Activated CD4-positive, alpha-beta T cell treated with anti-CD3 and anti-CD28 coated beads, Interleukin-2, amount 50 U/mL, for 24 hours (primary cell): ENCODE measurements around the gene COL19A1.

Experiments
- DNase-seq, 2 donors: peaks; one replicate each; pipeline ENCODE4 v3.0.0-alpha.2; 2020; ENCODE audit warnings: low read depth in 1 of 2, low spot score in 1 of 2

The COL19A1 gene

GRCh38 chr6:70051197-70052124, 185.1 kb downstream of the COL19A1 start:
- DNase-seq = no peak

GRCh38 chr6:70059039-70059719, 192.8 kb downstream of the COL19A1 start:
- DNase-seq = no peak

- DNase-seq = no peak
Measured at GRCh38 chr6:70060680-70061079, 194.3 kb downstream of the COL19A1 start.

GRCh38 chr6:70061546-70061945, 195.2 kb downstream of the COL19A1 start:
- DNase-seq = no peak

- no peak for DNase-seq
Measured at GRCh38 chr6:70062010-70062409, 195.7 kb downstream of the COL19A1 start.

- no peak for DNase-seq
Measured at GRCh38 chr6:70072540-70073179, 206.3 kb downstream of the COL19A1 start.

- DNase-seq = no peak
Measured at GRCh38 chr6:70073637-70074036, 207.3 kb downstream of the COL19A1 start.

- DNase-seq = no peak
Measured at GRCh38 chr6:70079241-70079640, 212.9 kb downstream of the COL19A1 start.

GRCh38 chr6:70080443-70081070, 214.2 kb downstream of the COL19A1 start:
- DNase-seq = no peak

- DNase-seq = no peak
Measured at GRCh38 chr6:70082830-70083229, 216.5 kb downstream of the COL19A1 start.

- no peak for DNase-seq
Measured at GRCh38 chr6:70086806-70087205, 220.4 kb downstream of the COL19A1 start.

GRCh38 chr6:70094156-70094555, 227.8 kb downstream of the COL19A1 start:
- no peak for DNase-seq

- DNase-seq = no peak
Measured at GRCh38 chr6:70099732-70100131, 233.4 kb downstream of the COL19A1 start.

- DNase-seq = no peak
Measured at GRCh38 chr6:70103798-70104197, 237.4 kb downstream of the COL19A1 start.

- DNase-seq = no peak
Measured at GRCh38 chr6:70107852-70108629, 241.7 kb downstream of the COL19A1 start.

- no peak for DNase-seq
Measured at GRCh38 chr6:70110126-70111022, 244.0 kb downstream of the COL19A1 start.

- DNase-seq = no peak
Measured at GRCh38 chr6:70111737-70112136, 245.4 kb downstream of the COL19A1 start.

- DNase-seq = no peak
Measured at GRCh38 chr6:70112716-70113115, 246.4 kb downstream of the COL19A1 start.

- no peak for DNase-seq
Measured at GRCh38 chr6:70113171-70113570, 246.8 kb downstream of the COL19A1 start.

- no peak for DNase-seq
Measured at GRCh38 chr6:70118670-70119069, 252.3 kb downstream of the COL19A1 start.
